ENCODE results near the gene SNTB2. TPM values are rescaled to one million over a fixed set of nuclear protein-coding genes. Genes with fewer than 3 reads are reported as not detected.

The SNTB2 gene
- polyA plus RNA-seq, 10 donors: 14.8 to 21.2 (median 17.7) TPM

- peak; percentile 98 to 99 (median 98) for DNase-seq
These were observed 152.5 kb downstream of the SNTB2 start, which contains the start of the genes COG8 and NIP7 for GRCh38 chr16:69339289-69340094. COG8 (minus strand) TSS chr16:69339564; CDS start chr16:69339552, 12 bp downstream. NIP7 (plus strand) TSS chr16:69339772; CDS start chr16:69339830, 58 bp downstream.

GRCh38 chr16:69340095-69340644, 153.2 kb downstream of the SNTB2 start:
- DNase-seq: no peak

GRCh38 chr16:69344171-69344570, 157.2 kb downstream of the SNTB2 start:
- DNase-seq: no peak

- no peak for DNase-seq
These were observed 159.0 kb downstream of the SNTB2 start for GRCh38 chr16:69345923-69346322.

- no peak for DNase-seq
These were observed 159.7 kb downstream of the SNTB2 start for GRCh38 chr16:69346683-69347082.

GRCh38 chr16:69348222-69348621, 161.3 kb downstream of the SNTB2 start:
- DNase-seq: no peak

- no peak for DNase-seq
These were observed 162.6 kb downstream of the SNTB2 start for GRCh38 chr16:69349536-69349935.

GRCh38 chr16:69350536-69351133, 163.7 kb downstream of the SNTB2 start:
- DNase-seq: no peak

- DNase-seq: no peak
These were observed 164.5 kb downstream of the SNTB2 start, which contains the start of gene TMED6 for GRCh38 chr16:69351309-69352027. TMED6 (minus strand) TSS chr16:69351786; CDS start chr16:69351753, 33 bp downstream.

Other genes starting within 250 kb of the SNTB2 start
- gene HAS3, start 81.5 kb upstream of the SNTB2 start, polyA plus RNA-seq (ENCODE audit: insufficient read length in 10 of 10): 1 to 10 TPM; 1.4 to 5.3 (median 2.1) TPM
- gene CHTF8, start 54.6 kb upstream of the SNTB2 start, polyA plus RNA-seq (ENCODE audit: insufficient read length in 10 of 10): 10 to 100 TPM; 58.6 to 83.0 (median 65.6) TPM
- gene UTP4, start 54.5 kb upstream of the SNTB2 start, polyA plus RNA-seq (ENCODE audit: insufficient read length in 10 of 10): 10 to 100 TPM; 30.3 to 40.9 (median 35.4) TPM
- gene VPS4A, start 124.2 kb downstream of the SNTB2 start, polyA plus RNA-seq (ENCODE audit: insufficient read length in 10 of 10): 10 to 100 TPM; 32.4 to 38.1 (median 36.2) TPM
- 1 to 10 TPM; 2.3 to 7.1 (median 3.8) TPM for gene PDF, start 143.4 kb downstream of the SNTB2 start, polyA plus RNA-seq (ENCODE audit: insufficient read length in 10 of 10)
- gene COG8, start 152.4 kb downstream of the SNTB2 start, polyA plus RNA-seq (ENCODE audit: insufficient read length in 10 of 10): 10 to 100 TPM; 19.0 to 23.6 (median 20.8) TPM
- gene NIP7, start 152.6 kb downstream of the SNTB2 start, polyA plus RNA-seq (ENCODE audit: insufficient read length in 10 of 10): 10 to 100 TPM; 18.4 to 29.5 (median 23.4) TPM
- 1 to 10 TPM in 7 of 10 donors, under 1 TPM in 3; 0.80 to 2.0 (median 1.4) TPM for gene TMED6, start 164.6 kb downstream of the SNTB2 start, polyA plus RNA-seq (ENCODE audit: insufficient read length in 10 of 10)
- 10 to 100 TPM; 27.8 to 35.2 (median 29.3) TPM for gene TERF2, start 198.8 kb downstream of the SNTB2 start, polyA plus RNA-seq (ENCODE audit: insufficient read length in 10 of 10)
- 10 to 100 TPM; 51.6 to 85.7 (median 68.2) TPM for gene CYB5B, start 237.5 kb downstream of the SNTB2 start, polyA plus RNA-seq (ENCODE audit: insufficient read length in 10 of 10)